Natural killer cell (primary cell): ENCODE measurements around the gene PCED1B. TPM values are rescaled to one million over a fixed set of nuclear protein-coding genes. Genes with fewer than 3 reads are reported as not detected.

Experiments
- ATAC-seq, 3 donors: fragments of 150-1000 bp in 2 of 3; fragments of 200-7000 bp in 1 of 3; cut with Tn5 transposase; 1 replicate in 1 of 3; 2 replicates in 2 of 3; pipeline ENCODE4 v1.10.0; 2021; ENCODE audit warnings: mild to moderate bottlenecking in 2 of 3, moderate library complexity in 2 of 3
- DNase-seq, 2 donors: peaks; one replicate each; pipeline versions ENCODE4 v3.0.0 to v3.0.0-alpha.2; 2013 to 2021; ENCODE audit warnings: mixed read lengths in 1 of 2
- H3K27ac ChIP-seq: one replicate; pipeline ENCODE4 v1.5.1; 2013; ENCODE audit warnings: mild to moderate bottlenecking, low read length
- H3K27me3 ChIP-seq: one replicate; pipeline ENCODE4 v1.6.1; 2013; ENCODE audit warnings: low read length; ENCODE audit not compliant: control insufficient read depth, insufficient read depth
- H3K36me3 ChIP-seq: one replicate; pipeline ENCODE4 v1.6.1; 2013; ENCODE audit warnings: low read length; ENCODE audit not compliant: control insufficient read depth, insufficient read depth
- H3K4me1 ChIP-seq: one replicate; pipeline ENCODE4 v1.6.1; 2013; ENCODE audit warnings: low read length; ENCODE audit not compliant: control insufficient read depth, insufficient read depth
- H3K4me3 ChIP-seq: one replicate; pipeline ENCODE4 v1.5.1; 2013; ENCODE audit warnings: low read length
- H3K9me3 ChIP-seq: one replicate; pipeline ENCODE4 v1.6.1; 2013; ENCODE audit warnings: low read length; ENCODE audit not compliant: control insufficient read depth, insufficient read depth
- H3K27ac Mint-ChIP-seq, 2 donors: one replicate each; pipeline ENCODE4 v1.8.0; 2022; ENCODE audit warnings: mild to moderate bottlenecking in 2 of 2, mixed read lengths in 2 of 2, moderate library complexity in 1 of 2
- H3K27me3 Mint-ChIP-seq, 2 donors: one replicate each; pipeline ENCODE4 v1.8.0; 2022; ENCODE audit warnings: low read depth in 2 of 2, mixed read lengths in 2 of 2
- H3K36me3 Mint-ChIP-seq: one replicate; pipeline ENCODE4 v1.8.0; 2022; ENCODE audit warnings: mixed read lengths
- H3K4me1 Mint-ChIP-seq, 2 donors: one replicate each; pipeline ENCODE4 v1.8.0; 2022; ENCODE audit warnings: mixed read lengths in 2 of 2
- H3K4me3 Mint-ChIP-seq: one replicate; pipeline ENCODE4 v1.8.0; 2022; ENCODE audit warnings: mild to moderate bottlenecking, moderate library complexity, mixed read lengths
- H3K9me3 Mint-ChIP-seq, 2 donors: one replicate each; pipeline ENCODE4 v1.8.0; 2022; ENCODE audit warnings: mixed read lengths in 2 of 2
- CTCF ChIP-seq: fragments of 200-600 bp; IDR thresholded peaks from one replicate; pipeline ENCODE4 v1.8.0; 2022; ENCODE audit warnings: antibody characterized with exemption
- WGBS: methylation state at CpG from one replicate; pipeline ENCODE4 v1.1.7; 2013; ENCODE audit warnings: missing lambda C conversion rate; ENCODE audit not compliant: insufficient coverage; 5-methylcytosine and 5-hydroxymethylcytosine counted together
- intact Hi-C: fragments of 100-400 bp; cut with micrococcal nuclease; formaldehyde crosslinking; loops from one replicate; pipeline ENCODE4 v1.14.2; 2022
- total RNA-seq, 4 donors: library from RNA; stranded (reverse); fragments of 120-200 nt in 1 of 4; gene quantifications; one replicate each; pipeline versions ENCODE4 v1.2.3 to v1.2.4, GENCODE V29; 2013 to 2022

PCED1B gene
- total RNA-seq, 3 donors from 2014 or later (not counting 1 experiment from before 2014, with no cell fraction given): 30.2 to 35.9 (median 33.3) TPM

GRCh38 chr12:47107446-47107845 is 28.0 kb downstream of the PCED1B start:
- no peaks in the 10 kb centered on the region for H3K36me3 Mint-ChIP-seq
- H3K27me3 Mint-ChIP-seq: no peaks in the 10 kb centered on the region
- intact Hi-C loops: no loop called here
- 89% methylated on average over 3 of the region's 3 CpGs for WGBS
- H3K4me1 Mint-ChIP-seq: peaks cover 6 to 12% of the 10 kb centered on the region in 2 donors
- Histone ChIP-seq H3K4me3 (no peak overlapping the region), H3K9me3 (no peaks in the 10 kb centered on the region), H3K27ac (no peak overlapping the region), H3K36me3 (peaks cover 3% of the 10 kb centered on the region), H3K27me3 (no peaks in the 10 kb centered on the region), H3K4me1 (no peaks in the 10 kb centered on the region)
- H3K4me3 Mint-ChIP-seq: no peak overlapping the region
- no peak for ATAC-seq
- DNase-seq: no peak
- no peak overlapping the region for H3K27ac Mint-ChIP-seq
- H3K9me3 Mint-ChIP-seq: no peaks in the 10 kb centered on the region
- no peak for TF ChIP-seq CTCF

- H3K36me3 ChIP-seq: peaks cover 3% of the 10 kb centered on the region
- ATAC-seq (no peak), DNase-seq (no peak)
- TF ChIP-seq CTCF: no peak
- intact Hi-C loops: no loop called here
- H3K4me3 ChIP-seq: no peak overlapping the region
- Mint-ChIP-seq H3K4me1 (peaks cover 6 to 12% of the 10 kb centered on the region in 2 donors), H3K27me3 (no peaks in the 10 kb centered on the region), H3K9me3 (no peaks in the 10 kb centered on the region), H3K4me3 (no peak overlapping the region), H3K27ac (no peak overlapping the region), H3K36me3 (no peaks in the 10 kb centered on the region)
- H3K27me3 ChIP-seq: no peaks in the 10 kb centered on the region
- no peak overlapping the region for H3K27ac ChIP-seq
- H3K9me3 ChIP-seq: no peaks in the 10 kb centered on the region
- no peaks in the 10 kb centered on the region for H3K4me1 ChIP-seq
Measured at GRCh38 chr12:47107926-47108325, 28.5 kb downstream of the PCED1B start.

- H3K27ac ChIP-seq: no peak overlapping the region
- no peak for TF ChIP-seq CTCF
- no peak for DNase-seq
- H3K4me1 ChIP-seq: no peaks in the 10 kb centered on the region
- 100% methylated on average over 1 of the region's 2 CpGs for WGBS
- peaks cover 6 to 12% of the 10 kb centered on the region in 2 donors for H3K4me1 Mint-ChIP-seq
- no peaks in the 10 kb centered on the region for H3K27me3 ChIP-seq
- no peak for ATAC-seq
- H3K36me3 ChIP-seq: peaks cover 3% of the 10 kb centered on the region
- H3K27me3 Mint-ChIP-seq: no peaks in the 10 kb centered on the region
- H3K27ac Mint-ChIP-seq: no peak overlapping the region
- H3K9me3 Mint-ChIP-seq: no peaks in the 10 kb centered on the region
- no peak overlapping the region for H3K4me3 Mint-ChIP-seq
- no peaks in the 10 kb centered on the region for H3K9me3 ChIP-seq
- H3K36me3 Mint-ChIP-seq: no peaks in the 10 kb centered on the region
- no peak overlapping the region for H3K4me3 ChIP-seq
- intact Hi-C loops: no loop called here
Measured at GRCh38 chr12:47110011-47110541, 30.7 kb downstream of the PCED1B start.

- 83% methylated on average over 2 of the region's 2 CpGs for WGBS
- H3K4me1 Mint-ChIP-seq: peaks cover 9 to 12% of the 10 kb centered on the region in 2 donors
- H3K4me3 Mint-ChIP-seq: no peak overlapping the region
- Histone ChIP-seq H3K9me3 (no peaks in the 10 kb centered on the region), H3K4me3 (no peak overlapping the region), H3K27ac (no peak overlapping the region), H3K27me3 (no peaks in the 10 kb centered on the region), H3K36me3 (peaks cover 3% of the 10 kb centered on the region), H3K4me1 (no peaks in the 10 kb centered on the region)
- intact Hi-C loops: no loop called here
- ATAC-seq (no peak), DNase-seq (peak in 1 of 2 donors; percentile 11)
- H3K9me3 Mint-ChIP-seq: no peaks in the 10 kb centered on the region
- H3K36me3 Mint-ChIP-seq: no peaks in the 10 kb centered on the region
- H3K27ac Mint-ChIP-seq: peak overlapping the region in 1 of 2 donors; percentile 66
- no peak for TF ChIP-seq CTCF
- H3K27me3 Mint-ChIP-seq: no peaks in the 10 kb centered on the region
Measured at GRCh38 chr12:47110718-47111391, 31.4 kb downstream of the PCED1B start.
